ENCODE data around the gene AHDC1.
"Not testable (repeated sequence)": the region's sequence is repeated elsewhere in the genome, so short reads cannot be mapped to it uniquely, and the experiment has no call there.

- TF ChIP-seq CTCF (optimal IDR thresholded peaks at IDR 0.05 in 1 of 3, IDR thresholded peaks at IDR 0.05 in 1 of 3, conservative IDR thresholded peaks at IDR 0.05 in 1 of 3; ENCODE audit: extremely low read depth in 1 of 3, insufficient read depth in 2 of 3, low read length in 3 of 3); EZH2 (IDR thresholded peaks at IDR 0.05; ENCODE audit: low read length): not testable (repeated sequence)
Observed at GRCh38 chr1:27501159-27501558, 102.8 kb downstream of the AHDC1 start.
